Measurements from ENCODE around the gene KLHL33.

- TF ChIP-seq, protein P1, sequence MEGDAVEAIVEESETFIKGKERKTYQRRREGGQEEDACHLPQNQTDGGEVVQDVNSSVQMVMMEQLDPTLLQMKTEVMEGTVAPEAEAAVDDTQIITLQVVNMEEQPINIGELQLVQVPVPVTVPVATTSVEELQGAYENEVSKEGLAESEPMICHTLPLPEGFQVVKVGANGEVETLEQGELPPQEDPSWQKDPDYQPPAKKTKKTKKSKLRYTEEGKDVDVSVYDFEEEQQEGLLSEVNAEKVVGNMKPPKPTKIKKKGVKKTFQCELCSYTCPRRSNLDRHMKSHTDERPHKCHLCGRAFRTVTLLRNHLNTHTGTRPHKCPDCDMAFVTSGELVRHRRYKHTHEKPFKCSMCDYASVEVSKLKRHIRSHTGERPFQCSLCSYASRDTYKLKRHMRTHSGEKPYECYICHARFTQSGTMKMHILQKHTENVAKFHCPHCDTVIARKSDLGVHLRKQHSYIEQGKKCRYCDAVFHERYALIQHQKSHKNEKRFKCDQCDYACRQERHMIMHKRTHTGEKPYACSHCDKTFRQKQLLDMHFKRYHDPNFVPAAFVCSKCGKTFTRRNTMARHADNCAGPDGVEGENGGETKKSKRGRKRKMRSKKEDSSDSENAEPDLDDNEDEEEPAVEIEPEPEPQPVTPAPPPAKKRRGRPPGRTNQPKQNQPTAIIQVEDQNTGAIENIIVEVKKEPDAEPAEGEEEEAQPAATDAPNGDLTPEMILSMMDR (IDR thresholded peaks at IDR 0.05; ENCODE audit: low read length) = no peak
- no peak for TF ChIP-seq EZH2 (optimal IDR thresholded peaks at IDR 0.05; ENCODE audit: low read depth, low read length)
These were observed 18.8 kb upstream of the KLHL33 start, which contains the start of the genes APEX1 and OSGEP for GRCh38 chr14:20454516-20455354.

Measured in MM.1S (cell line).